GM12801 (cell line): ENCODE measurements around the gene CCDC66.

Source experiments
- TF ChIP-seq, protein P1 (sequence below): IDR thresholded peaks from one replicate; pipeline ENCODE4 v1.5.1; 2011; ENCODE audit warnings: control low read depth; ENCODE audit not compliant: insufficient read length; ENCODE audit errors: extremely low read depth

The CCDC66 gene

DNA sequence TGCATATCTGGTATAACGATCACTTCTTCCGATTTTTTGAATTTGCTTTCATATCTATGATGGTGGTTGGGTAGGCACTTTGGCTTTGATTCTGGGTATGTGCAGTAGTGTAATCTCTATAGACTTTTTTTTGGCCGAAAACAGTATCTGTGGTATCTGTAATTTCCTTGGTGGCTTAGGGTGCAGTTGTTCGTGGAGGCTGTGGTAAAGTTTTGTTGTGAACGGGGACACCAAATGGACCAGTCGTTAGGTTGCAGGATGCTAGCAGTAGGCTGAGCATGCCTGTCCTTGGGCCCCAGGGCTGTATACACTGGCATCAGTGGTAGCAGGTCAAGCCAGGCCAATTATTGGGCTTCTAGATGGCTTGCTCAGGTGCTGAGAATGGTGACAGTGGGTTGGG is 55.2 kb downstream of the CCDC66 start:
- TF ChIP-seq, protein P1, sequence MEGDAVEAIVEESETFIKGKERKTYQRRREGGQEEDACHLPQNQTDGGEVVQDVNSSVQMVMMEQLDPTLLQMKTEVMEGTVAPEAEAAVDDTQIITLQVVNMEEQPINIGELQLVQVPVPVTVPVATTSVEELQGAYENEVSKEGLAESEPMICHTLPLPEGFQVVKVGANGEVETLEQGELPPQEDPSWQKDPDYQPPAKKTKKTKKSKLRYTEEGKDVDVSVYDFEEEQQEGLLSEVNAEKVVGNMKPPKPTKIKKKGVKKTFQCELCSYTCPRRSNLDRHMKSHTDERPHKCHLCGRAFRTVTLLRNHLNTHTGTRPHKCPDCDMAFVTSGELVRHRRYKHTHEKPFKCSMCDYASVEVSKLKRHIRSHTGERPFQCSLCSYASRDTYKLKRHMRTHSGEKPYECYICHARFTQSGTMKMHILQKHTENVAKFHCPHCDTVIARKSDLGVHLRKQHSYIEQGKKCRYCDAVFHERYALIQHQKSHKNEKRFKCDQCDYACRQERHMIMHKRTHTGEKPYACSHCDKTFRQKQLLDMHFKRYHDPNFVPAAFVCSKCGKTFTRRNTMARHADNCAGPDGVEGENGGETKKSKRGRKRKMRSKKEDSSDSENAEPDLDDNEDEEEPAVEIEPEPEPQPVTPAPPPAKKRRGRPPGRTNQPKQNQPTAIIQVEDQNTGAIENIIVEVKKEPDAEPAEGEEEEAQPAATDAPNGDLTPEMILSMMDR, result no peak

DNA sequence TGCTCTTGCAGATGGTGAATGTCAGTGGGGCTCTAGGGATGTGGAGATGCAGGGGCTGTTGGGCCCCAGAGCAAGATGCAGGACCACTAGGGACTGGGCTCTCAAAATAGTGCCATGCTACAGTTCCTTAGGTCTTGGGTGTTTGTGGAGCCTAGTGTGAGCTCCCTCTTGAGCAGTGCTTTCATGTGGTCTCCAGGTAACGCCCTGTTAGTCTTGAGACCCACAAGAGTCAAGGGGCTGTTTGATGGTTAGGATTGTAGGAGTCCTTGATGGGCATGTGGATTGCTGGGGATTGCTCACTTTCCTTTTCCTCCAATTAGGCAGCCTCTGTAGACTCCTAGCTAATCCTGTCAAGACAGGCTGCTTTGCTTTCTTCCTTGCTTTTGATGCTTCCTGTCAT is 56.0 kb downstream of the CCDC66 start:
- TF ChIP-seq, protein P1, result no peak

GRCh38 chr3:56616478-56617006 is 59.6 kb downstream of the CCDC66 start:
- TF ChIP-seq, protein P1, result no peak

- TF ChIP-seq, protein P1, result no peak
These were observed 63.4 kb downstream of the CCDC66 start for GRCh38 chr3:56620371-56620770.

GRCh38 chr3:56621681-56622080 is 64.7 kb downstream of the CCDC66 start:
- TF ChIP-seq, protein P1, result no peak

DNA sequence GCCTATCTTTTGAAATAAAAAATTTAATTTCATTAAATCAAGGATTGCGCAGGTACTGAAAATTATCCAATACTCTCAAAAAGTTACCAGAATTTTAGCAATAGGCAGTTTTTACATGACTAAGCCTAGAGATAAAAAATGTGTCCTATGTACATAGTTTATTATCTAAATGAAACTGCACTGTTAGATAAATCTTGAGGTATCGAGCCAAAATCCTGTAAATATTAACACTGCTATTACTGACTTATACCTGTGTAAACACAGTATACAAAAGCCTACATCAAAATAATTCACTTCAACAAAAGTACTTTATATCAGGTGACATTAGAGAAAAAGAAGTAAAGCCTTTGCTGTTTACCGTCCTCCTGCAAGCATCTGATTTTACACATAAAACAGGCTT is 65.4 kb downstream of the CCDC66 start:
- TF ChIP-seq, protein P1, result no peak

DNA sequence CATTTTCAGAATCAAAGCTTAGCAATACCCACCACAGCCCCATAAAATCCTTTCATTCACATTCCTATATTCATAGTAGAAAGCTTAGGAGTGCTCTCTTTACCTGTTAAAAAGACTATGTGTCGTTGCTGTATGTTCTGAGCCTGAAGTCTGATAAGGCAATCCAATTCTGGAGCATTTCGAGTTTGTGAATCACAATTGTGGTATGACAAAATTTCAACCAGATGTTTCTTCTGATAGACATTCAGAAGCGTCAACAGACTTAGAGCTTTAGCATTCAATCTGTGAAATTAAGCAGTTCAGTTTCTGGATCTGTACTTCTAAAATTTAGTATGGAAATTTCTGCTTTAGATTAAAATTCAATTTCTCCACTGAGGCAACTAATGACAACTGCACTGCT is 67.8 kb downstream of the CCDC66 start:
- TF ChIP-seq, protein P1, result no peak
